ENCODE data around the gene PEX3.
"Not testable (repeated sequence)": the region's sequence is repeated elsewhere in the genome, so short reads cannot be mapped to it uniquely, and the experiment has no call there.

The PEX3 gene

DNA sequence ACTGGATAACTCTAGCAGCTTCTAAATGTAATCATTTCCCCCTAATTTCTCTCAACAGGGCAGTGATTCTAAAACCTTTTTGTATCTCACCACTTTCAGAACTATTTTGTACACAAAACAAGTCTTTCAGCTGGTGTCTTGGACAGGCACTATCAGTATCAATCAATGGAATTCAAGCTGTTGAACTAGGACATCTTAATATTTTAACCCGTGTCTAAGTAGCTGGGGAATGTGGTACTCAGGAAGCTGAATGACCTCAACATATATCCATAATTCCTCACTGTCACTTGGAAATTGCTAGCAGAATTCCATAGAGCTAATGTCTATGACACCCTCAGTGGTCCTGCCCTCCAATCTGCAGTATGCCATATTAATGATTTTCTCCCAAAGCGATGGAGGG lies 24.6 kb upstream of the PEX3 start:
- Histone ChIP-seq H3K4me3 (ENCODE audit: low read length) (no peak overlapping the region), H3K27ac (ENCODE audit: low read depth, low read length) (no peak overlapping the region), H3K9ac (ENCODE audit: low read length) (no peak overlapping the region), H3K4me1 (ENCODE audit: control insufficient read depth, insufficient read depth, low read length) (no peaks in the 10 kb centered on the region), H3K36me3 (ENCODE audit: control insufficient read depth, insufficient read depth, low read length) (no peaks in the 10 kb centered on the region), H3K27me3 (ENCODE audit: control insufficient read depth, insufficient read depth, low read length) (no peaks in the 10 kb centered on the region)

DNA sequence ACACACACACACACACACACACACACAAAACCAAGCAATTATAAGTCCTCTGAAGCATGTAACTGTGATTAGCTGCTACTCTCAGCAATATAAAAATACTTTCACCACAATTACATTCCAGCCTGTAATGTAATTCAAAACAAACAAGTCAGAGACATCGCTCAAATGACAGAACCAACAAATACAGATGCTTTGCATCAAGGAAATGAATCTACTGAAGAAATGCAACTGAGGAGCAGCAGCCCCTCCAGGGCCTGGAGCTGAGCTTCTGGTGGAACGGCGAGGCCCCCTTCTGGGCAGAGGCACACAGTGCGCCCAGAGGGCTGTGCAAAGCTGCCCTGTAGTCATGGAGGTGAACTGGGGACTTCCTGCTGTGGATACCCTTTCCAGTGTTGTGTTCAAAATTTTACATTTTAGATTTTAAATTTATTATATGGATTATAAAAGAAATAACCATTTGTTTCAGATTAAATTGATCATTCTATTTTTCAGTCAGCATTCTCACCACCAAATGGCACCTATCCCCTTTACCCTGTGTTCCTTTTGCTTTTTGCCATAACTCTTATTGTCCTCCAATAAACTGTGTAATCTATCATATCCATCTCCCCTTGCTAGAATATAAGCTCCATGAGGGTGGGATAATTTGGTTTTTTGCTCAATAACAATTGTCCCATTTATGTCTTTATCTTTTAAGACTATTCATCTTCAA lies 23.3 kb upstream of the PEX3 start:
- no peak overlapping the region for H3K4me3 ChIP-seq (ENCODE audit: low read length)
- no peaks in the 10 kb centered on the region for H3K4me1 ChIP-seq (ENCODE audit: control insufficient read depth, insufficient read depth, low read length)
- no peak overlapping the region for H3K27ac ChIP-seq (ENCODE audit: low read depth, low read length)
- no peaks in the 10 kb centered on the region for H3K36me3 ChIP-seq (ENCODE audit: control insufficient read depth, insufficient read depth, low read length)
- H3K9ac ChIP-seq (ENCODE audit: low read length) = no peak overlapping the region
- no peaks in the 10 kb centered on the region for H3K27me3 ChIP-seq (ENCODE audit: control insufficient read depth, insufficient read depth, low read length)

DNA sequence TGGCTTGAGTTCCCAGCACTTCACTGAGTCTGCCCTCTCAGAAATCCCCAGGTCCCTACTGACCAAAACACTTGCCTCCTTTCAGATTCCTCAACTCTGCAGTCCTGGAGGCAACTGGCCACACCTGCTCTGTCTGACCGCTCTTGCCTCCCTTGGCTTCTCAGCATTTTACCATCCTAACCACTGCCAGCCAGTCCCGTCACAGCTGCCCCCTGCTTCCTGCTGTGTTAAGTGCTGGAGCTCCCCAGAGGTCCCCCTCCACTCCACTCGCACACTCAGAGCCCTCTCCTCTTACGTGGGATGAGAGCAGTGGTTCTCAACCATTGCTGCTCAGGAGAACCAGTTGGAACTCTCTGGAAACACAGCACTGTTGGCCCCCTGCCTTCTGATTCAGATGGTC lies 20.6 kb upstream of the PEX3 start:
- H3K36me3 ChIP-seq (ENCODE audit: control insufficient read depth, insufficient read depth, low read length) = no peaks in the 10 kb centered on the region
- H3K9ac ChIP-seq (ENCODE audit: low read length) = no peak overlapping the region
- no peaks in the 10 kb centered on the region for H3K4me1 ChIP-seq (ENCODE audit: control insufficient read depth, insufficient read depth, low read length)

DNA sequence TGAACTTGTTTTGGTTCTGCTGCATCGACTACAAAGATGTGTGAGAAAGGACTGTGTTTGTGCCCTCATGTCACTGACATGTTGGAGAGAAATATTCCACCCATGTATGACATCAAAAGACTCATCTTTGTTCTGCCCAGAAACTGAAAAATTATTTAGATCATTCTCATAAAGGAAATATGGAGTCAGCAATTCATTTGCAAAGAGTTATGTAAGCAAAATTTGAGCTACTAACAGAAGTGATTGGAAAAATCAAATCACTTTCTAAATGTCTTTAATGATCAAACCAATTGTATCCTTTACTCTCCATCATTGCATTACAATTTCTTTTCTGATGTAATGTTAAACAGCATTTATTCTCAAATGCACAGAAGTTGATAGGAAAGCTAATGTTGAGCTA lies 19.4 kb upstream of the PEX3 start:
- Histone ChIP-seq H3K36me3 (ENCODE audit: control insufficient read depth, insufficient read depth, low read length) (no peaks in the 10 kb centered on the region), H3K27ac (ENCODE audit: low read depth, low read length) (no peak overlapping the region), H3K4me1 (ENCODE audit: control insufficient read depth, insufficient read depth, low read length) (no peaks in the 10 kb centered on the region), H3K27me3 (ENCODE audit: control insufficient read depth, insufficient read depth, low read length) (no peaks in the 10 kb centered on the region), H3K4me3 (ENCODE audit: low read length) (no peak overlapping the region), H3K9ac (ENCODE audit: low read length) (no peak overlapping the region)

More for the DNA sequence above, 20.6 kb upstream of the PEX3 start:
- Histone ChIP-seq H3K27me3 (ENCODE audit: control insufficient read depth, insufficient read depth, low read length) (no peaks in the 10 kb centered on the region), H3K4me3 (ENCODE audit: low read length) (no peak overlapping the region), H3K27ac (ENCODE audit: low read depth, low read length) (no peak overlapping the region)

DNA sequence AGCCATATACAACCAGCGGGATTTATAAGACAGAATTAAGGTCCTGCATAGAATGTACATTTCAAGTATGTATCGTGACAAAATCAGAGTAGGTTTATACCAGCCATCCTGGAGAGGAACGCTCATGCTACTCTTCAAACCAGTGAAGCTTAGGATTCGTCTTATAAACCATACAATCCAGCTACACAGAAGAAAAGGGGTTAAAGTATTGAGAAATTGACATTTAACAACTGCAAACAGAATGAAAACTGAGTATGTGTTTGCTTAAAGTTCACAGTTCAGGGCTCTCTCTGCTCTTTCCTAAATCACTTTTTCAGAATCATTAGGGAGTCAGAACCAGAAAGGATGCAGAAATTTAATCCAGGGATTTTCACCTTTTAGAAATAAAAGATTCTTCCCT lies 18.0 kb upstream of the PEX3 start:
- no peaks in the 10 kb centered on the region for H3K4me1 ChIP-seq (ENCODE audit: control insufficient read depth, insufficient read depth, low read length)
- H3K27me3 ChIP-seq (ENCODE audit: control insufficient read depth, insufficient read depth, low read length) = no peaks in the 10 kb centered on the region
- H3K4me3 ChIP-seq (ENCODE audit: low read length) = no peak overlapping the region
- H3K9ac ChIP-seq (ENCODE audit: low read length) = no peak overlapping the region
- no peak overlapping the region for H3K27ac ChIP-seq (ENCODE audit: low read depth, low read length)
- H3K36me3 ChIP-seq (ENCODE audit: control insufficient read depth, insufficient read depth, low read length) = no peaks in the 10 kb centered on the region

DNA sequence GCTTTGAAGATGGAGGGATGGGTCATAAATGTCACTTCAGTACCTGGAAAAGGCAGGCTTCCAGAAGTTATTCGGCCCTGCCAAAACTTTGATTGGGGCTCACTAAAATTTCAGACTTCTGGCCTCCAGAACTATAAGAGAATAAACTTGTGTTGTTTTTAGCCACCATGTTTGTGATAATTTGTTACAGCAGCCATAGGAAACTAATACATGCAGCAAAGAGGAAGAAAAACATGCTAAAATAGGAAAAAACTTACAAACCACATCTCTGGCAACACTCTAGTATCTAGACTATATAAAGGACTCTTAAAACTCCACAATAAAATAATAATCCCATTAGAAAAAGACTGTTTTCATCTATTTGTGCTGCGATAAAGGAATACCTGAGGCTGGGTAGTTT lies 9.6 kb upstream of the PEX3 start:
- H3K27me3 ChIP-seq (ENCODE audit: control insufficient read depth, insufficient read depth, low read length) = no peaks in the 10 kb centered on the region

DNA sequence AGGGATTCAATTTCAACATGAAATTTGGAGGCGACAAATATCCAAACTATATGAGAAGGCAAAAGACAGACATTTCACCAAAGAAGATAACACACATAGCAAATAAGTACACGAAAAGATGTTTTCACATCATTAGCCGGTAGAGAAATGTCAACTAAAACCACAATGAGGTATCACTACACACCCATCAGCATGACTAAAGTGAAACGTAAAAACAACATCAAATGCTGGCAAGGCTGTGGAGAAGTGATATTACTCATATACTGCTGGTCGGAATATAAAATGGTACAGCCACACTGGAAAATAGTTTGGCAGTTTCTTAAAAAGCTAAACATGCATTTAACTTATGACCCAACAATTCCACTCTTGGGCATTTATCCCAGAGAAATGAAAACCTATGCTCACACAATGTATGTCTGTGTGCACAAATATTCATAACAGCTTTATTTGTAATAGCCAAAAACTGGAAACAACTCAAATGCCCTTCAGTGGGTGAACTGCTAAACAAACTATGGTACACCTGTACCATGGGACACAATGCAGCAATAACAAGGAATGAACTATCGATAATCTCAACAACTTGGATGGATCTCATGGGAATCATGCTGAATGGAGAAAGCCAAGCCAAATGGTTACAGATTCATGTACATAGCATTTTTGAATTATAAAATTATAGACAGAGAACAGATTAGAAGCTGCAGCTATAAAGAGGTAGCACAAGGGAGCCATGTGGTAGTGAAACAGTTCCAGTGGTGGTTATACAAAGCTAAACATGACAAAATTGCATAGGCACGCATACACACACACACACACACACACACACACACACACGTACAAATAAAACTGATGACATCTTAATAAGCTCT lies 8.7 kb upstream of the PEX3 start:
- no peak overlapping the region for H3K27ac ChIP-seq (ENCODE audit: low read depth, low read length)
- no peaks in the 10 kb centered on the region for H3K4me1 ChIP-seq (ENCODE audit: control insufficient read depth, insufficient read depth, low read length)
- no peak overlapping the region for H3K4me3 ChIP-seq (ENCODE audit: low read length)
- H3K27me3 ChIP-seq (ENCODE audit: control insufficient read depth, insufficient read depth, low read length) = no peaks in the 10 kb centered on the region
- no peak overlapping the region for H3K9ac ChIP-seq (ENCODE audit: low read length)
- no peaks in the 10 kb centered on the region for H3K36me3 ChIP-seq (ENCODE audit: control insufficient read depth, insufficient read depth, low read length)

More for the DNA sequence above, 9.6 kb upstream of the PEX3 start:
- Histone ChIP-seq H3K27ac (ENCODE audit: low read depth, low read length) (no peak overlapping the region), H3K4me3 (ENCODE audit: low read length) (no peak overlapping the region), H3K4me1 (ENCODE audit: control insufficient read depth, insufficient read depth, low read length) (no peaks in the 10 kb centered on the region), H3K9ac (ENCODE audit: low read length) (no peak overlapping the region), H3K36me3 (ENCODE audit: control insufficient read depth, insufficient read depth, low read length) (no peaks in the 10 kb centered on the region)

DNA sequence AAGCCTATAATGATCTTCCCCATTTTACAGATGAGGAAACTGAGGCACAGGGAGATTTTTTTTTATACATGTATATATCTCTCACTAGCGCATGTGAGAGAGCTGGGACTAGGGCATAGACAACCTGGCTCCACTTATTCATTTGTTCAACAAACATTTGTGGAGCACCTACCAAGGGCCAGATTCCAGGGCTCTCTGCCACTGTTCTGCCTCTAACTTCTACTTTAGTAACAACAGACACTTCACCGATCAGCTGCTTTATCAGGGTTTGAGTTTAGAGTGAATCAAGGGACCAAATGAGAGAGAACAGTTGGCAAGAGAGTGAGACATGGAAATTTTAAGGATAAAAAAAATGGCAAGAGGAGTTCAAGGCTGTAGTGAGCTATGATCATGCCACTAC lies 7.5 kb upstream of the PEX3 start:
- Histone ChIP-seq H3K27me3 (ENCODE audit: control insufficient read depth, insufficient read depth, low read length) (no peaks in the 10 kb centered on the region), H3K27ac (ENCODE audit: low read depth, low read length) (no peak overlapping the region)

DNA sequence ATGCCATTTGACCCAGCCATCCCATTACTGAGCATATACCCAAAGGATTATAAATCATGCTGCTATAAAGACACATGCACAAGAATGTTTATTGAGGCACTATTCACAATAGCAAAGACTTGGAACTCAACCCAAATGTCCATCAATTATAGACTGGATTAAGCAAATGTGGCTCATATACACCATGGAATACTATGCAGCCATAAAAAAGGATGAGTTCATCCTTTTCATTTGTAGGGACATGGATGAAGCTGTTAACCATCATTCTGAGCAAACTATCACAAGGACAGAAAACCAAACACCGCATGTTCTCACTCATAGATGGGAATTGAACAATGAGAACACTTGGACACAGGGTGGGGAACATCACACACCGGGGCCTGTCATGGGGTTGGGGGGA lies 2.7 kb upstream of the PEX3 start:
- not testable (repeated sequence) for H3K4me3 ChIP-seq (ENCODE audit: low read length); H3K9ac ChIP-seq (ENCODE audit: low read length); H3K4me1 ChIP-seq (ENCODE audit: control insufficient read depth, insufficient read depth, low read length); H3K27ac ChIP-seq (ENCODE audit: low read depth, low read length); H3K36me3 ChIP-seq (ENCODE audit: control insufficient read depth, insufficient read depth, low read length); H3K27me3 ChIP-seq (ENCODE audit: control insufficient read depth, insufficient read depth, low read length)

More for the DNA sequence above, 7.5 kb upstream of the PEX3 start:
- Histone ChIP-seq H3K4me3 (ENCODE audit: low read length) (no peak overlapping the region), H3K9ac (ENCODE audit: low read length) (no peak overlapping the region), H3K4me1 (ENCODE audit: control insufficient read depth, insufficient read depth, low read length) (no peaks in the 10 kb centered on the region), H3K36me3 (ENCODE audit: control insufficient read depth, insufficient read depth, low read length) (no peaks in the 10 kb centered on the region)

DNA sequence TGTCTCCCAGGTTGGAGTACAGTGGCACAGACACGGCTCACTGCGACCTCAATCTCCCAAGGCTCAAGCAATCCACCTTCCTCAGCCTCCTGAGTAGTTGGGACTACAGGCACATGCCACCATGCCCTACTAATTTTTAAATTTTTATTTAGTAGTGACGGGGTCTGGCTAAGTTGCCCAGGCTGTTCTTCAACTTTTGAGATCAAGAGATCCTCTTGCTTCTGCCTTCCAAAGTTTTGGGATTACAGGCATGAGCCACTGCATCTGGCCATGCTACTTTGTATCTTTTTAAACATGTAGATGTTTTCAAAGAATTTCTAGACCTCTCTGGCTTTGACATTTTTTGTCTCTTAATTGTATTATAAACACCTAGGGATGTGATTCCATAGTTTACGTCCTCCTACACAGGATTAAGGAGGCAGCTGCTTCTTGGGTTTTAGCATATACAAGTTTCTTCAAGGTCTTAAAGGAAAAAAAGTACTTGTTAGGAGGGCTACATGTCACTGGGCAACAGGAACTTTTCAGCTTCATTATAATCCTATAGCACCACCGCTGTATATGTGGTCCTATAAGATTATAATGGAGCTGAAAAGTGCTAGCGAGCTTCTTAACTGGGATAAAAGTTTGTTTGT lies 1.4 kb upstream of the PEX3 start:
- Histone ChIP-seq H3K9ac (ENCODE audit: low read length) (no peak overlapping the region), H3K4me1 (ENCODE audit: control insufficient read depth, insufficient read depth, low read length) (peaks cover 9% of the 10 kb centered on the region), H3K27me3 (ENCODE audit: control insufficient read depth, insufficient read depth, low read length) (no peaks in the 10 kb centered on the region), H3K36me3 (ENCODE audit: control insufficient read depth, insufficient read depth, low read length) (no peaks in the 10 kb centered on the region), H3K27ac (ENCODE audit: low read depth, low read length) (no peak overlapping the region), H3K4me3 (ENCODE audit: low read length) (peak overlapping the region; percentile 90)

DNA sequence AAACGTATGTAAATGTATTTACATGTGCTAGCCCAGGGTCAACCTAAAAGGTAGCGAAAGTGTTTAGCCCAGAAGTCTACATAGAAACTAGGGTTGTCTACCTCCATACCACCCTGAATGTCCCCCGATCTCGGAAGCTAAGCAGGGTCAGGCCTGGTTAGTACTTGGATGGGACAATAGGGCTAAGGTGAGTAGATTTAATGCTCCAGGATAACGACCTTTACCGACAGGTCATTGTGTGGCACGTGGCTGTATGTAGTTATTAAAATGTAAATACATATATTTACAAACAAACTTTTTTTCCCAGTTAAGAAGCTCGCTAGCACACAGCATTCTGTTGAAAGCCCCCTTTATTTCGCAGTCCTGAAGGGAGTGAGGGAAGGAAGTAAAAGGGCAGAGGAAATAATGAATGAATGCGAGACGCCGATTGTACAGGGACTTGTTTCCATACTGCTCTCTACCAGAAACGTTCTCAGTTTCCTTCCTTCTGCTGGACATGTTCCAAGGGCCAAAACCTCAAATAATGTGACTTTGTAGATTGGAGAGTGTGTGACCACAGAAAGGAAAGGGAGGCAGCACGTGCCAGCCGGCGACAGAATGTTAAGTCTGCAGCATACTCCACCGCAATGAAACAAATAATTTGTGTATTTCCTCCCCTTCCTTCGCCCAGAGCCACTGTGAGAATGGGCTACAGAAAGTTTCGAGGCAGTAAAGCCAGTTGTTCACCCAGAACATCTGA lies 722 bp upstream of the PEX3 start:
- Histone ChIP-seq H3K27ac (ENCODE audit: low read depth, low read length) (peak overlapping the region; percentile 42), H3K4me3 (ENCODE audit: low read length) (peak overlapping the region; percentile 90), H3K4me1 (ENCODE audit: control insufficient read depth, insufficient read depth, low read length) (peaks cover 9% of the 10 kb centered on the region), H3K27me3 (ENCODE audit: control insufficient read depth, insufficient read depth, low read length) (no peaks in the 10 kb centered on the region), H3K9ac (ENCODE audit: low read length) (peak overlapping the region; percentile 88), H3K36me3 (ENCODE audit: control insufficient read depth, insufficient read depth, low read length) (no peaks in the 10 kb centered on the region)

DNA sequence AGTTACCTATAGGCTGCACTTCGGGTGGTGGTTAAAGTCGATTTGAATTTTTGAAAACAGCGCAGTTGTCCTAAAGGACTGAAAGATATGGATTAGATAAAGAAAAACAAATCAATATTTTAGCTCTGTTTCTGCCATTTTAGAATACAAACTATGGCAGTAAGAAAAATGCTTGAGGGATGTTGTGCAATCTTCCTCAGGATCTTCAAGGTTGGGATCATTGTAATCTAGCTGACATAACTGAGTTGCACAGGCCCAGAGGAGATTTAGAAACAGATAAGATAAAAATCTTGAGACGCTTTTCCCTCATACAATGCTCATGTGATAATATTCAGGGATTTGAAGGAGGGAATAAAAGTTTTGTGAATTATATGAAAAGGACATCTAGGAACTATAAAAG lies 926 bp downstream of the PEX3 start:
- Histone ChIP-seq H3K27ac (ENCODE audit: low read depth, low read length) (no peak overlapping the region), H3K9ac (ENCODE audit: low read length) (peak overlapping the region; percentile 34), H3K4me1 (ENCODE audit: control insufficient read depth, insufficient read depth, low read length) (peaks cover 9% of the 10 kb centered on the region), H3K27me3 (ENCODE audit: control insufficient read depth, insufficient read depth, low read length) (no peaks in the 10 kb centered on the region), H3K36me3 (ENCODE audit: control insufficient read depth, insufficient read depth, low read length) (no peaks in the 10 kb centered on the region), H3K4me3 (ENCODE audit: low read length) (peak overlapping the region; percentile 90)

Measured in rectal smooth muscle tissue (tissue), 1 donor.